Measurements from ENCODE around the gene GPSM3. TPM values are rescaled to one million over a fixed set of nuclear protein-coding genes. Genes with fewer than 3 reads are reported as not detected.

Gene GPSM3
- total and polyA plus RNA-seq, 2 donors (not counting 3 experiments of a cell fraction or from before 2014, with no cell fraction given) = 19.5 to 21.6 TPM

GRCh38 chr6:32181148-32181702, 11.2 kb downstream of the GPSM3 start:
- BruUV-seq (replicated peaks) = no TSS peak
- Histone ChIP-seq H3K79me2 (ENCODE audit: control insufficient read depth, insufficient read depth, low read length) (peaks cover 6% of the 10 kb centered on the region), H3K4me2 (ENCODE audit: insufficient read depth, low read length) (no peak overlapping the region), H3K4me1 (ENCODE audit: control insufficient read depth, extremely low read depth, insufficient read depth, low read length) (peaks cover 21% of the 10 kb centered on the region), H4K20me1 (replicated peaks; ENCODE audit: control insufficient read depth, extremely low read depth, insufficient read depth, low read length) (no peaks in the 10 kb centered on the region), H3K27ac (ENCODE audit: insufficient read depth, low read depth, low read length) (no peak overlapping the region), H2AFZ (ENCODE audit: low read depth, low read length) (no peak overlapping the region), H3K27me3 (ENCODE audit: control insufficient read depth in 2 of 2, insufficient read depth in 2 of 2, low read length in 2 of 2) (no peaks in the 10 kb centered on the region), H3K9ac (replicated peaks; ENCODE audit: extremely low read depth, insufficient read depth, low read length) (no peak overlapping the region), H3K4me3 (replicated peaks in 1 of 3; ENCODE audit: insufficient read depth in 1 of 3, low read depth in 1 of 3, low read length in 3 of 3) (no peak overlapping the region), H3K9me1 (replicated peaks; ENCODE audit: control insufficient read depth, extremely low read depth, insufficient read depth, low read length) (no peaks in the 10 kb centered on the region), H3K9me3 (replicated peaks; ENCODE audit: control insufficient read depth, insufficient read depth, low read length) (no peaks in the 10 kb centered on the region), H3K36me3 (ENCODE audit: control insufficient read depth in 2 of 2, extremely low read depth in 1 of 2, insufficient read depth in 2 of 2, low read length in 2 of 2) (peaks cover 3 to 22% of the 10 kb centered on the region in 2 experiments)
- ChIA-PET CTCF (no interaction called here), POLR2A (no interaction called here)
- dilution Hi-C loops (cut with MboI; ENCODE audit: extremely low pct_ligation_motif_present, low sequenced_read_pairs) (no loop called here), intact Hi-C loops (cut with micrococcal nuclease) (no loop called here)
- no peak for TF ChIP-seq GATA2 (IDR thresholded peaks at IDR 0.05; ENCODE audit: insufficient read depth, insufficient read length, low read depth, low read length)
- no peak for TF ChIP-seq POLR2AphosphoS5 (IDR thresholded peaks at IDR 0.05; ENCODE audit: insufficient read depth, low read depth, low read length)
- TF ChIP-seq JUN (IDR thresholded peaks at IDR 0.05; ENCODE audit: borderline replicate concordance, insufficient read depth, insufficient read length, low read depth) = no peak
- no peak for TF ChIP-seq CTCF (IDR thresholded peaks at IDR 0.05; ENCODE audit: extremely low read depth in 1 of 2, insufficient read depth in 1 of 2, low read depth in 1 of 2, low read length in 2 of 2)
- no peak for TF ChIP-seq FOS (IDR thresholded peaks at IDR 0.05; ENCODE audit: borderline replicate concordance, insufficient read depth, low read length)
- no peak for TF ChIP-seq EZH2 (IDR thresholded peaks at IDR 0.05; ENCODE audit: borderline replicate concordance, low read depth, low read length, severe bottlenecking)
- no peak for TF ChIP-seq POLR2A (IDR thresholded peaks at IDR 0.05; ENCODE audit: low read depth, low read length)
- TF ChIP-seq MYC (IDR thresholded peaks at IDR 0.05; ENCODE audit: low read depth, low read length) = no peak
- TF ChIP-seq MAX (IDR thresholded peaks at IDR 0.05; ENCODE audit: insufficient read depth, insufficient read length) = no peak
- DNase-seq (ENCODE audit: low read depth, low spot score) = no peak
- FAIRE-seq = no peak
